Measurements from ENCODE around the gene POLN.
"Not testable (repeated sequence)": the region's sequence is repeated elsewhere in the genome, so short reads cannot be mapped to it uniquely, and the experiment has no call there.

The POLN gene

DNA sequence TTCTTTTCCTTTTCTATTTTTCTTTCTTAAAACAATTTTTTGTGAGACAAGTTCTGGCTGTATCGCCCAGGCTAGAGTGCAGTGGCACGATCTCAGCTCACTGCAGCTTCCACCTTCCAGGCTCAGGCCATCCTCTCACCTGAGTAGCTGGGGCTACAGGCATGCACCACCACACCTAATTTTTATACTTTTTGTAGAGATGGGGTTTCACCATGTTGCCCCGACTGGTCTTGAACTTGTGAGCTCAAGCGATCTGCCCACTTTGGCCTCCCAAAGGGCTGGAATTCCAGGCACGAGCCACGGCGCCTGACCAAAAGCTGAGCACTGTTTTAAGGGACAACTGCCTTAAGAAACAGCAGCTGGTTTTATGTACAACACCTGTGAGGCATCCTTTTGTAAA, 192.1 kb downstream of the POLN start:
- no peak for DNase-seq

DNA sequence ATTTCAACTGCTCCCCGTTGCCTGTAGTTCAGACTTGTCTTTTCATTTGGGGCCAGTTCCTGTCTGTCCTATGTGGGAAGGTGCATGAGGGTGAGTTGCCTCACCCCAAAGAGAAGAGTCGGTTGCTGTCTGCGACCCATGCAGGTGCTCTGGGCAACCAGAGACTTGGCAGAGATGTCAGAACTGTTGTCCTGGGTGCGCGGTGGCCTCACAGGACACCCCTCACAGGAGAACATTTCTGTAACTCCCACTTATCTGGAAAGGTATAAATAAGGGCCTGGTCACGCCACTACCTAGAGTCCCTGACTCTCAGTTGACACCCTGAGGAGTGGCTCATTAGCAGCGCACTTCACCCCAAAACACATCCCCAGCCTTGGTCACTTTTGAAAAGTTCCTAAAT, 192.5 kb downstream of the POLN start:
- DNase-seq: no peak

DNA sequence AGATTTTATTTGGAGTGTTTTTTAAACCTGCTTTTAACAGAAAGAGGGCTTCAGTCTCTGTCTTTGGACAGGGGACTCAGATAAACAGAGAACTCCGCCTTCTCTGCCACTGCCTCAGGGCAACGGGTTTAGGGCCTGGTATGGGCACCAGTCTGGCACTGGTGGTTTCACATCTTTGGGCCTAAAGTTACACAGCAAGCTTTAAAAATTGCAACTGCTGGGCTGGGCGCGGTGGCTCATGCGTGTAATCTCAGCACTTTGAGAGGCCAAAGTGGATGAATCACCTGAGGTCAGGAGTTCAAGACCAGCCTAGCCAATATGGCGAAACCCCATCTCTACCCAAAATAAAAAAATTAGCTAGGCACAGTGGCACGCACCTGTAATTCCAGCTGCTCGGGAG, 193.1 kb downstream of the POLN start:
- DNase-seq: no peak

DNA sequence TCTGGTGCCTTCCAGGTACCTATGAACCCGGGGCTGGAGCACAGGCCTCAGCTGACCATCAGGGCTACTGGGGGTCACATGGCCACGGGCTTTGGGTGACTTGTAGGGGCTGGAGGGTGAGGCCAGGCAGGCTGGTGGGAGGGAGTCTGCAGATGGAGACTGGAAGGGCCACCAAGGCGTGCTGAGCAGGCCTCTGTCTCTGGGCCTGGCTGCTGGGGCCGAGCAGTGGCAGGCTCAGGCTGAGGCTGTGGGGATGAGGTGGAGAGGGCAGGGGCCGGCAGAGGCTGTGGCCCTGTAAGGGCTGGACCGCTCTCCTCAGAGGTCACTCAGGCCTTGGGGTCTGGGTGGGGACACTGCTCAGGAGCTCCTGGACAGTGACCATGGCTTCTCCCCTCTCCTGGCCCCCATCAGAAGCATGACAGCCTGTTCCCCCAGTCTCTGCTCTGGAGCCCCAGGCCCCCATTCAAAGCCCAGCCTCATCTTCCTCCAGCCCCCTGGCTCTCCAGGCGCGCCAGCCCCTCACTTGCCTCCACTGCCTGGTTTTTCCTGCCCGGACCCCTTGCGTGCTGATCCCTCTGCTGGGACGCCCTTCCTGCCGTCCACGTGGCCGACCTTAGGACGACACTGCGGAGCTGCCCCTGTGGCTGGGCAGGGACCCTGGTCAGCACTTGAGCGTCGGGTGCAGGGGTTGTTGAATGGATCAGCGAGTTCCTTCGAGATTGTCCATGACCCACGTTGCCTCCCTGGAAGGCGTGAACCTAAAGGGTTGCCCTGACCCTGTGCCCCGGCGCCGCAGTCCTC, 193.9 kb downstream of the POLN start:
- DNase-seq: no peak

DNA sequence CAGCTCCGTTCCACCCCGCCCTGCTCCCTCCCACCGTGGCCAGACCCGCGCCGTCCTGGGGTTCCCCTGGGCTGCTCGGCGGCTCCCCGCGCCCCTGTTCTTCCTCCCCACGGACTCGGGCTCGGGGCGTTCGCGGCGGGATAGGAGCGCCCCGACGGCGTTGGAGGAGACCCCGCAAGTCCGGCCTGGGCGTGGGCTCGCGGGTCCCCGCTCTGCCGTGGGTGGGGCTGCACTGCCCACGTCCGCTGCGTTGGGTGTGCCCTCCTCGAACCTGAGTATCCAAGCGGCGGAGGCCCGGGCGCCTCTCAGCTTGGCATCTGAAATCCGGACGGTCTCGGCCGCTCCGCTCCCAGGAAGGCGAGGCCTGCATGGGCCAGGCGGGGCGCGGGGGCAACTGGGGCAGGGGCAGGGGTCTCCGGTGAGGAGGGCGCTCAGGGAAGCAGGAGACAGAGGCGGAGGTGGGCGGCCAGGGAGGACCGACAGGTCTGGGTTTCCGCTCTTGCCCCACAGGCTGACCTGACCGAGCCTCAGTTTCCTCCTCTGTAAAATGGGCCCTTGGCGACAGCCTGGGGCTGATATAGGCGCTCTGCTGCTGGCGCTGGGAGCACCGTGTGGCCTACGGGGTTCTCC, 194.8 kb downstream of the POLN start:
- no peak for DNase-seq

DNA sequence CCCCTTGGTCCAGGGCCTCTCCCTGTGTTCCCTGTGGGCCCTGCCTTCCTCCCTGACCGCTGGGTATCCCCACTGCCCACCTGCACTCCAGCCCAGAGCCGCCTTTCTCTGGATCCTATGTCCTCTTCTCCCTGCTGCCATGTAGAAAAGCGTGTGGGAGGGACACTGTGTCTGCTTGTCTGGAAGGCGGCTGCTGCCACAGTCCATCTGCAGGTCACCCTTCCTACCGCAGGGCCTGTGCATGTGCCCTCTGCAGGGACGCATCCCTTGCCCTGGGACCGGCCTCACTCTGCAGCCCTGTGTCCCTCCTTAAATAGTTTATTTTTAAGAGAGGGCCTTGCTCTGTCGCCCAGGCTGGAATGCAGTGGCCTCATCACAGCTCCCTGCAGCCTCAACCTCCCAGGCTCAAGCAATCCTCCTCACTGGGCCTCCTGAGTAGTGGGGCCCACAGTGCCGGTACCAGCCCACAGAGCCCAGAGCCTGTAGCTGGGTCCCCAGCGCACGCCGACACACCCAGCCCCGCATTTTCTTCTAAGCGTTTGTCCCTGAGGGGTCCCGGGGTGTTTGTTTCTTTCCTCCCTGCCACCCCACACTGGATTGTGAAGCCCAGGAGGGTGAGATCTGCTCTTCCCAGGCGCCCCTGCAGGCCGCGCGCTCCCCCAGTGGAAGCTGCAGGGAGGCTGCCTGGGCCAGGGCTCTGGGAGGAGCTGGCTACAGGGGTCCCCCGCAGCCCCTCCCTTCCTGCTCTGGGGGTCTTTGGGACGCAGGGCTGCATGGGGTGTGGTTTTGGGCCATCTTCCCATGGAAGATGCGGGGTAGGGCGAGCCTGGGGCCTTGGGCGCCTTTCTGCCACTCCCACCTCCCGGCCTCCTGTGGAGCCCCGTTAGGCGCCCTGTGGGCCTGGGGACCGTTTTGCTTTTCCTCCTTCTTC, 195.6 kb downstream of the POLN start:
- no peak for DNase-seq

DNA sequence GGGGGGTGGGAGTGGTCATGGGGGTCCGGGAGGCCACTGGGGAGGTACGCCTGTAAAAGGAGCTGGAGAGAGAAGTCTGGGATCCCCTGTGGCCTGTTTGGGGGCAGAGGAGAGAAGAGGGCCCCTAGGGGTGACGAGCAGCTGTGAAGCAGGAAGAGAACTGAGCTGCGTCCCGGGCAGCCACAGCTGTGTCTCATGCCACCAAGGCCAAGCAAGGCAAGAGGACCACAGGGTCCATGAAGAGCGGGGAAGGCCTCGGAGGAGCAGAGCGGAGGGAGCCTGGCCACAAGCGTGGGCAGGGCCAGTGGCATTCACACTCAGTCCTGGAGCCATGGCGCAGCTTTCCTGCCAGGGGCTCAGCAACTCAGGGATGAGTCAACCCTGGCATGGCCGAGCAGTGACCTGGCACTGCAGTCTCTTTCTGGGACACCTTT, 196.4 kb downstream of the POLN start:
- no peak for DNase-seq

DNA sequence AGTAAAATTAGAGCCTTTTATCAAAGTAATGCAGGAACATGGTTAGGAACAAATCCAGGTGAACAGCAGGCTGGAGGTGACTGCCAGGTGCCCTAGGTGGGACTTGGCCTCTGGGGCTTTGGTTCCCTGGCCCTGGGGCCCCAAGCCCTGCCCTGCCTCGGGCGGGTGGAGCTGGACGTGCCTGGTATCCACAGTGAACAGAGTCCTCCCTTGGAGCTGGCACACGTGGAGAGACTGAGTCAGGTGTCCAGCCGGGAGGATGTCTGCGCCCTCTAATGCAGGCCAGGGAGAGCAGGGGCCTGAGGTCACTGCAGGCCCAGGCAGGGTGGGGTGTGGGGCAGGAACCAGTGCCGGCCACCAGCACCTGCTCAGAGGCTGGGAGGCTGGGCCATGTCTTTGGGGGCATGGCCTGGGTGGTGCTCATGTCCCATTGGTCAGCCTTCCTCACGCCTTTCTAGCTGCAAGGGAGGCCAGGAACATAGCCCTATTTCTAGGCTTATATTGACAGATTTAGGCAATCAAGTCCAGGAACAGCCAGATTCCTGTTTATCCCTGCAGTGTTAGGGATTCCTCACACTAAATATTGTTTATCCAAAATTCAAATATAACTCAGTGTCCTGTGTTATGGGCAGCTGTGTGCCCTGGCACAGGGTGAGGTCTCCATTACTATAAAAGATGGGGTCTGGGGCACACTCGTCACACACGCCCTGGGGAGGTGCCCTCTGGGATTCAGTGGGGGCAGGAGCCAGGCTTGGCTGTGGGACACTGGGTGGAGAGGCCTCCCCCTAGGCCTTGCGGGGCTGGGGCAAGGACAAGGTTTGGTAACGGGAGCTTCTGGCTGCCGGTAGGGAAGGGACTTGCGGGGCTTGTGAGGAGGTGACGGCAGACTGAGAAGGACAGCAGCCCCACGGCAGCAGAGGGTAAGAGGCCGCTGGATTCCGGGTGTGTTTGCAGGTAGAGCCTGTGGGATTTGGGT, 197.1 kb downstream of the POLN start:
- no peak for DNase-seq

DNA sequence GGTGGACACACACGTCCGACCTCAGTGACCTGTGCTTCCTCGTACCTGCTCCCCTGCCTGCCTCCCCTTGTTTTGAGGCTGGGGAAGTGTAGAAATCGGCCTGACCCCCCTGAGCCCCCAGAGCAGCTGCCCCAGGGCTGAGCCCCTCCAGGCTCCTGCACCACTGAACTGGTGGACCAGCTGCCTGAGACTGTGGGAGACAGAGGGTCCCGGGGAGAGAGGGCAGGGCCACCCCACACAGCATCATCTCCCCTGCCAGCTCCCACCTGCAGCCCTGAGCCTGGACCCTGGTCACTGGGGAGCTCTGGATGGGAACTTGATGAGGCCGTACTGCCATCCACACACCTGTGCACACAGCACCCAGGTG, 197.8 kb downstream of the POLN start:
- DNase-seq: no peak

DNA sequence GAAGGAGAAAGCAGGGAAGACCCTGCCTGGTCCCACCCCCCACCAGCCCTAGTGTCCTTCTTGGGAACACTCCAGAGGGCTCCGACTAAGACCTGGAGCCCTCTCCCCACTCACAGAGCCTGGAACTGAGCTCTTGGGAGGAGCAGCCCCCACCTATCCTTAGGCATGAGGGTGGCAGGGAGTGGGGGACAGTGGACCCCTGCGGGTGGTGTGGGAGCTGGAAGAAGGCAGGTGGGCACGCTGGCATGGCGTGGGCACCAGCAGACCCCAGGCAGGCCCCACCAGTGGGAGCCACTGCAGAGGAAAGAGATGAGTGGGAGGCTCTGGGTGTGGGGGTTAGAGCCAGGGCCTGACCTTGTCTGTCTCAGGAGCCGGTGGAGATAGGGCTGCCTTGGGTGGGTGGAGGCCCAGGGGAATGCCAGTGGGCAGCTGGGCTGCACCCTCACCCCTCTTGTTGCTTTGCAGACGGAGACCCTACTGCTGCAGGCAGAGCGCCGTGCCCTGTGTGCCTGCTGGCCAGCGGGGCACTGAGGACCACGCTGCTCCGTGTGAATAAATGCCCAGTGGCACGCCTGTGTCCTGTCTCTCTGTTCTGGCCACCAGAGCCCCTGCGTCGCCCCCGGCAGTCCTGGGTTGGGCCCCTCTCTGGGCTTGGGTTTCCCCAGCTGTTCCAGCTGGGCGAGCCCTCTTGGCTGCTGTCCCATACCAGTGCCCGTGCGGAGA, 198.4 kb downstream of the POLN start:
- no peak for DNase-seq

DNA sequence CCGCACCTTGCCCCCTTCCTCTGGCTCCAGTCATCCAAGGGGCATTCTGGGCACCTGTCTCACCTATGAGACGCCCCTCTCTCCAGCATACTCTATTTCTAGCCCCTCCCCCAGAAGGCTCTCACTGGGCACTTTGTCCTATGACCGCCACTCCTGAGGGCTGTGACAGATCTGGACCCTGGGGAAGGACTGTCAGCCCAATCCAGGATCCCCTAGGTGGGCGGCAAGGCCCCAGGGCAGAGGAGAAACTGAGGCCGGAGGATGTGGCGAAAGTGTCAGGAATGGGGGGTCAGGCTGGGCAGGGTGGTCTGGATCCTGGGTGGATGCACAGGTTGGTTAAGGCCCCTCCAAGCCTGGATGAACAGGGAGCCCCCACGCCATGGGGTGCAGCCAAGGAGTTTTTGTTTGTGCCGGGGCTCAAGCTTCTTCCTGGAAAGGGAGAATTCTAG, 198.9 kb downstream of the POLN start:
- DNase-seq: no peak

DNA sequence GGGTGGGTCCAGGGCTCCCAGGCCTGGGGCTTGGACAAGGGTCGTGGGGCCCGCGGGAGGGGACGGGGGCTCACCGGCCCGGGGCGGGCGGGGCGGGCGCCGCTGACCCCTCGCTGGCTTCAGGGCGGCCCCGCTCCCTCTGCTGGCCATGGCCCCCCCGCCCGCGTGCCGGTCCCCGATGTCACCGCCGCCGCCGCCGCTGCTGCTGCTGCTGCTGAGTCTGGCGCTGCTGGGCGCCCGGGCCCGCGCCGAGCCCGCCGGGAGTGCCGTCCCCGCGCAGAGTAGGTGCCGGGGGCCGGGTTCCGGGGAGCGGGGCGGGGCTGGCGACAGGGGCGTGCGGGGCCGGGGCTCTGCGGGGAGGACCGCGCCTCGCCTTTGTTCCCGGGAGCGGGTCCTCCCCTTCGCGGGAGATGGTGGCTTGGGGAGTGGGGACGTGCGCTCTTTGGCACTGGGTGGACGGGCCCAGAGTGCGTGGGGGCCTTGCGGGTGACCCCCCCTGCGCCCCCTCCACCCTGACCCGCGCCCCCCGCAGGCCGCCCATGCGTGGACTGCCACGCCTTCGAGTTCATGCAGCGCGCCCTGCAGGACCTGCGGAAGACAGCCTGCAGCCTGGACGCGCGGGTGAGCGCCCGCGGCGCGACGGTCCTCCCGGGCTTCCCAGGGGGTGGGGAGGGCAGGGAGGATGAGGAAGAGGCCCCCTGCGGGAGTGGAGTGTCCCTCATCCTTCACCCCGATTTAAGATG, 199.5 kb downstream of the POLN start:
- peak; percentile 55 for DNase-seq

DNA sequence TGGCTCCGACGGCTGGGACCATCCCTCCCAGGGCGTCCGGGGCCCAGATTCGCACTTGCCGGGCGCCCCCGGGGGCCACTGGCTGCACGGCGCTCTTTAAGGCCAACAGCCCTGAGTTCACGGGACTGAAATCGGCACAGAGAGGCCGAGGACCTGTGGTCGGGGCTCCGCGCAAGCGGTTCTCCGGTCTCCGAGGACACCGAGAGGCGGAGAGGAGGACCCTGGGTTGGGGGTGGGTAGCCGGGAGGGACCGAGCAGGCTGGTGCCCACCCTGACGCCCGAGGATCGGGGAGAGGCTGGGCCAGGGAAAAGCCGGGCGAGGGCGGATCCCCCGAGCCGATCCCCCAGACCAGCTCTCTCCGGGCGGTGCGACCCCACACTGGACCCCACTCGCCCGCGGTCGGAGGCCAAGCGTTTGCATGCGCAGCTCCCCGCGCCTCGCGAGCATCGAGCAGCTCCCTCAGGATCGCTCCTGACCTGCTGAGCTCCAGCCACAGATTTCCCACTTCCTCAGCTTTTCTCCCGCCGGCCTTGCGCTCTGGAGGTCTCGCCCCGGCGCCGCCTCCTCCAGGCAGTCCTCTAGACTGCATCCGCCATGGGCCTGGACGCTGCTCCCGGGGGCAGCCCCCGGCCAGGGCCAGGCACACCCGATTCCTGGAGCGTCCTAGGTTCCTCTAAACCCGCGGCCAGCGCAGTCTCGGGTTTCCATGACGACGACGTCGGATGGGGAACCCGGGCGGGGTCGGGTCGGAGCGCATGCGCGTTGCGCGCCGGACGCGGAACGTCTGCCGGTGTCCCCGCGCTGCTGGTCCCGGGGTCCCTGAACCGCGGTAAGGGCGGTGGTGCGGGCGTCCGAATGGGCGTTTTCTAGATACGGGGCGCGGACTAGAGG, 200.4 kb downstream of the POLN start:
- DNase-seq: peak; percentile 92

DNA sequence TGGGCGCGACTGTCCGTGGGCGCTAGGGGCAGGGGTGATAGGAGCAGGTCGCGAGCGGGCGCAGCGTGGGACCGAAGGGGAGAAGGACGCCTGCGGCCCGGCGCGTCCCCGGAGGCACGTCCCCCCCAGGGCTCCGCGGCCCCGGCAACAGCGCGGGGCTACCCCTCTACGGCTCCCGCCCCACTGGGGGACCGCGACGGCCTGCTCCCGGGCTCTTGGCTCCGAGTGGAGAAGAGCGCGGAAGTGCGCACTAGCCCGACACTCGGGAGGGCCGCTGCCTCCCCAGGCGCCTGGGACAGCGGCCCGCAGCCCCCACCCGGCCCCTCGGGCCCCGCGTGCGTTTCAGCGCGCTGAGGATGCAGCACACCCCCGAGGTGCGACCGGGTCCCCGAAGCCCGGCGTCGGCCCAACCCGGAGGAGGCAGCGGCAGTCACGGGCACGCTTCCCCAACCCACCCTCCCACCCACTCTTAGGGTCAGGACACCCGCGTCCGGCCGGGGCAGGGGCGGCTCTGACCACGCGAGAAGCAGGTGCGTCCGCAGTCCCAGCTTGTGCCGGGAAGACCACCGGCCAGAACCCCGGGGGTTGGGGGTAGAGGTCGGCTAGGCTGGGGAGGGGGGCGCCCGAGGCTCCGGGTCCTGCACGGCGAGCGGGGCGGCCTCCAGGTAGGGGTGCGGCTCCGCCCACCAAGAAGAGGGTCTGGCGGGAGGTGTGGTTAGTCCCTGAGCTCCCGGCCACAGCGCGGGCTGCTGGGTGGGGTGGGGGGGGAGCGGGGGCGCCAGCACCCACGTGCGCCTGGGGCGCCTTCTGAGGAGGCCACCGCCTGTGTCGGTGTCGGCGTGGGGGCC, 201.3 kb downstream of the POLN start:
- DNase-seq: no peak

DNA sequence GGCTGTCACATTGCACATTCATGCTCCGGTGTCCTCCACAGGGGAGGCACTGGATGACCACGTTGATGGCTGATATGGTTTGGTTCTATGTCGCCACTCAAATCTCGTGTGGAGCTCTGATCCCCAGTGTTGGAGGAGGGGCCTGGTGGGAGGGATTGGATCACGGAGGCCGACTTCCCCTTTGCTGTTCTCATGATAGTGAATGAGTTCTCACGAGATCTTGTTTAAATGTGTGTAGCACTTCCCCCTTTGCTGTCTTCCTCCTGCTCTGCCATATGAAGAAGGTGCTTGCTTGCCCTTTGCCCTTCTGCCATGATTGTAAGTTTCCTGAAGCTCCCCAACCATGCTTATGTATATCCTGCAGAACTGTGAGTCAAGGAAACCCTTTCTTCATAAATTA, 205.1 kb downstream of the POLN start:
- DNase-seq: no peak

DNA sequence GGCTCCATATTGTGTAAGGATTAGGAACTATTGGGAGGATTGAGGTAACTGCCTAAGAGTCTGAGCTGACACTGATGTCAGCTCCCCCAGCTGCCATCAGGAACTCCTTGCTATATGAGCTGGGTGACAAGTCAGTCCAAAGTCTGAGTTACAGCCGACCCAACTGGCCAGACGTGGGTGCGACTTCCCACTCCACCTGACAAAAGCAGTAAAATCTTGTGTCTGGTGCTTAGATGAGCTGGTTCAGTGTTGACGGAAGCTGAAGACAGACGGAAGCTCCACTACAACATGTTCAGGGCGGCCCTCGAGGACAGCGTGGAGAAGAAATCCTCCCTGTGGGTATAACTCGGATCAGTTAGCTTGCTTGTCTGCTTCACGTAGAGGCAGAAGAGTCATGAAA, 205.6 kb downstream of the POLN start:
- no peak for DNase-seq

DNA sequence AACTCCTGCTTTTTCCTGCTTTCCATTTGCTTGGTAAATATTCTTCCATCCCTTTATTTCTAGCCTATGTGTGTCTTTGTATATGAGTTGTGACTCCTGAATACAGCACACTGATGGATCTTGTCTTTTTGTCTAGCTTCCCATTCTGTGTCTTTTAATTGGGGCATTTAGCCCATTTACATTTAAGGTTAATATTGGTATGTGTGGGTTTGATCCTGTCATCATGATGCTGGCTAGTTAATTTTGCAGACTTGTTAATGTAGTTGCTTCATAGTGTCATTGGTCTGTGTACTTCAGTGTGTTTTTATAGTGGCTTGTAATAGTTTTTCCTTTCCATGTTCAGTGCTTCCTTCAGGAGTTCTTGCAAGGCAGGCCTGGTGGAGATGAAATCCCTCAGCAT, 210.8 kb downstream of the POLN start:
- DNase-seq: not testable (repeated sequence)

DNA sequence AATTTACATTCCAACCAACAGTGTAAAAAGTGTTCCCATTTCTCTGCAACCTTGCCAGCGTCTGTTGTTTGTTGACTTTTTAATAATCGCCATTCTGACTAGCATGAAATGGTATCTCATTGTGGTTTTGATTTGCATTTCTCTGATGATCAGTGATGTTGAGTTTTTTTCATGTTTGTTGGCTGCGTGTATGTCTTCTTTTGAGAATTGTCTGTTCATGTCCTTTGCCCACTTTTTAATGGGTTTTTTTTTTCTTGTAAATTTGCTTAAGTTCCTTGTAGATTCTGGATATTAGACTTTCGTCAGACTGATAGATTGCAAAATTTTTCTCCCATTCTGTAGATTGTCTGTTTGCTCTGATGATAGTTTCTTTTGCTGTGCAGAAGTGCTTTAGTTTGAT, 214.8 kb downstream of the POLN start:
- not testable (repeated sequence) for DNase-seq

DNA sequence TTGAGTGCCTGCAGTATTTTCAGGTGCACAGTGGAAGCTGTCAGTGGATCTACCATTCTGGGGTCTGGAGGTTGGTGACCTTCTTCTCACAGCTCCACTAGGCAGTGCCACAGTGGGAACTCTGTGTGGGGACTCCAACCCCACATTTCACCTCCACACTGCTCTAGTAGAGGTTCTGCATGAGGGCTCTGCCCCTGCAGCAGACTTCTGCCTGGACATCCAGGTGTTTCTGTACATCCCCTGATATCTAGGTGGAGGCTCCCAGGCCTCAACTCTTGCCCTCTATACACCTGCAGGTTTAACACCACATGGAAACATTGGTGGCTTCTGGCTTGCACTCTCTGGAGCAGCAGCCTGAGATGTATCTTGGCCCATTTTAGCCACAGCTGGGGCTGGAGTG, 216.1 kb downstream of the POLN start:
- DNase-seq: no peak
